Measurements from ENCODE around the gene SCN10A. TPM values are rescaled to one million over a fixed set of nuclear protein-coding genes. Genes with fewer than 3 reads are reported as not detected.

The SCN10A gene
- total and polyA plus RNA-seq, 9 of the 15 experiments (the other 6 are each of a cell fraction or from before 2014, with no cell fraction given) = not detected

DNA sequence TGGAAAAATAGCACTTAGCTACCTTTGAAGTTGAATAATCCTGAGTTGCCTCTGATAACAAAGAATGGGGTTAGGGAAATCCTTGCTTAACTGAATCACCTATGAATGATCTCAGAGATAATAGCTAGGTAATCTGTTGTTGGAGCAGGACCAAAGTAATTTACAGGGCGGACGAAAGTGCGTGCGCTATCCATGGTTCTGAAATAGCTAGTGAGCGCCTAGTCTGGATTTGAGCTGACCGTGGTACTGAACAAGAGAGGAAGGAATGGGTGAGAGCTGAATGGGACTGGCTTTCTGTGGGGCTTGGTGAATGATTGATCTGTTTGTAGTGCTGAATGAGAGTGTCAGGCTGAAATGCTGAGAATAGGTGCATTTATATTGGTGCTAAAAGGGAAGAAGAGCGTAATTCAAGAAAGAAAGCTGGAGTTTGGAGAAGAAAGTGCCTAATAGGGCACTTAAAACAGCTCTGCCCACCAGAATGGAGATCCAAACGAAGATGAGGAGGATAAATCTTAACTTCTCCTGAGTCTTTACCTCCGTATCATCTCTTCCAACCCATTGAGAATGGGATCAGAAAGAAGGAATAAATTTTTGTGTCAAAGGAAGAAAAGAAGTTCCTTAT is 10.1 kb downstream of the SCN10A start (continued):
- TF ChIP-seq ZNF146 (CRISPR knock-in tag; IDR thresholded peaks at IDR 0.05; ENCODE audit: unreplicated experiment) = peak; percentile 75
- TF ChIP-seq FOXM1 (IDR thresholded peaks at IDR 0.05; ENCODE audit: low read depth) = no peak
- TF ChIP-seq FOXM1 (CRISPR knock-in tag; IDR thresholded peaks at IDR 0.05; ENCODE audit: low read depth) = peak; percentile 93; the same call in 1 of the 2 replicates
- no peak for TF ChIP-seq HMGN3 (IDR thresholded peaks at IDR 0.05; ENCODE audit: borderline replicate concordance, extremely low read depth, insufficient read length, low read depth, low read length)
- no peak for TF ChIP-seq PCBP2 (IDR thresholded peaks at IDR 0.05; ENCODE audit: low read depth, low read length, poor library complexity, severe bottlenecking)
- no peak for TF ChIP-seq ZNF57 (CRISPR knock-in tag; IDR thresholded peaks at IDR 0.05)
- no peak for TF ChIP-seq RFX1 (IDR thresholded peaks at IDR 0.05)
- TF ChIP-seq, protein P1, sequence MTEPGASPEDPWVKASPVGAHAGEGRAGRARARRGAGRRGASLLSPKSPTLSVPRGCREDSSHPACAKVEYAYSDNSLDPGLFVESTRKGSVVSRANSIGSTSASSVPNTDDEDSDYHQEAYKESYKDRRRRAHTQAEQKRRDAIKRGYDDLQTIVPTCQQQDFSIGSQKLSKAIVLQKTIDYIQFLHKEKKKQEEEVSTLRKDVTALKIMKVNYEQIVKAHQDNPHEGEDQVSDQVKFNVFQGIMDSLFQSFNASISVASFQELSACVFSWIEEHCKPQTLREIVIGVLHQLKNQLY (CRISPR knock-in tag; conservative IDR thresholded peaks at IDR 0.05) = peak in 1 of 2 experiments; percentile 98; a peak in 2 of 4 replicates
- TF ChIP-seq, protein P2, sequence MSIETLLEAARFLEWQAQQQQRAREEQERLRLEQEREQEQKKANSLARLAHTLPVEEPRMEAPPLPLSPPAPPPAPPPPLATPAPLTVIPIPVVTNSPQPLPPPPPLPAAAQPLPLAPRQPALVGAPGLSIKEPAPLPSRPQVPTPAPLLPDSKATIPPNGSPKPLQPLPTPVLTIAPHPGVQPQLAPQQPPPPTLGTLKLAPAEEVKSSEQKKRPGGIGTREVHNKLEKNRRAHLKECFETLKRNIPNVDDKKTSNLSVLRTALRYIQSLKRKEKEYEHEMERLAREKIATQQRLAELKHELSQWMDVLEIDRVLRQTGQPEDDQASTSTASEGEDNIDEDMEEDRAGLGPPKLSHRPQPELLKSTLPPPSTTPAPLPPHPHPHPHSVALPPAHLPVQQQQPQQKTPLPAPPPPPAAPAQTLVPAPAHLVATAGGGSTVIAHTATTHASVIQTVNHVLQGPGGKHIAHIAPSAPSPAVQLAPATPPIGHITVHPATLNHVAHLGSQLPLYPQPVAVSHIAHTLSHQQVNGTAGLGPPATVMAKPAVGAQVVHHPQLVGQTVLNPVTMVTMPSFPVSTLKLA (conservative IDR thresholded peaks at IDR 0.05) = peak; percentile 39 to 76; a peak in 3 of 4 replicates
- no peak for TF ChIP-seq ZNF785 (CRISPR knock-in tag; IDR thresholded peaks at IDR 0.05)
- TF ChIP-seq, protein P3, sequence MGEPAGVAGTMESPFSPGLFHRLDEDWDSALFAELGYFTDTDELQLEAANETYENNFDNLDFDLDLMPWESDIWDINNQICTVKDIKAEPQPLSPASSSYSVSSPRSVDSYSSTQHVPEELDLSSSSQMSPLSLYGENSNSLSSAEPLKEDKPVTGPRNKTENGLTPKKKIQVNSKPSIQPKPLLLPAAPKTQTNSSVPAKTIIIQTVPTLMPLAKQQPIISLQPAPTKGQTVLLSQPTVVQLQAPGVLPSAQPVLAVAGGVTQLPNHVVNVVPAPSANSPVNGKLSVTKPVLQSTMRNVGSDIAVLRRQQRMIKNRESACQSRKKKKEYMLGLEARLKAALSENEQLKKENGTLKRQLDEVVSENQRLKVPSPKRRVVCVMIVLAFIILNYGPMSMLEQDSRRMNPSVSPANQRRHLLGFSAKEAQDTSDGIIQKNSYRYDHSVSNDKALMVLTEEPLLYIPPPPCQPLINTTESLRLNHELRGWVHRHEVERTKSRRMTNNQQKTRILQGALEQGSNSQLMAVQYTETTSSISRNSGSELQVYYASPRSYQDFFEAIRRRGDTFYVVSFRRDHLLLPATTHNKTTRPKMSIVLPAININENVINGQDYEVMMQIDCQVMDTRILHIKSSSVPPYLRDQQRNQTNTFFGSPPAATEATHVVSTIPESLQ (CRISPR knock-in tag; IDR thresholded peaks at IDR 0.05) = peak; percentile 99
- TF ChIP-seq, protein P4, sequence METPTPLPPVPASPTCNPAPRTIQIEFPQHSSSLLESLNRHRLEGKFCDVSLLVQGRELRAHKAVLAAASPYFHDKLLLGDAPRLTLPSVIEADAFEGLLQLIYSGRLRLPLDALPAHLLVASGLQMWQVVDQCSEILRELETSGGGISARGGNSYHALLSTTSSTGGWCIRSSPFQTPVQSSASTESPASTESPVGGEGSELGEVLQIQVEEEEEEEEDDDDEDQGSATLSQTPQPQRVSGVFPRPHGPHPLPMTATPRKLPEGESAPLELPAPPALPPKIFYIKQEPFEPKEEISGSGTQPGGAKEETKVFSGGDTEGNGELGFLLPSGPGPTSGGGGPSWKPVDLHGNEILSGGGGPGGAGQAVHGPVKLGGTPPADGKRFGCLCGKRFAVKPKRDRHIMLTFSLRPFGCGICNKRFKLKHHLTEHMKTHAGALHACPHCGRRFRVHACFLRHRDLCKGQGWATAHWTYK (CRISPR knock-in tag; IDR thresholded peaks at IDR 0.05) = peak; percentile 92
- peak; percentile 92 for TF ChIP-seq NR2C2 (CRISPR knock-in tag; IDR thresholded peaks at IDR 0.05)
- no peak for TF ChIP-seq NR2C2 (tag; IDR thresholded peaks at IDR 0.05)
- TF ChIP-seq ZNF232 (CRISPR knock-in tag; IDR thresholded peaks at IDR 0.05) = peak; percentile 98
- TF ChIP-seq LARP7 (IDR thresholded peaks at IDR 0.05) = no peak
- TF ChIP-seq ZNF79 (CRISPR knock-in tag; IDR thresholded peaks at IDR 0.05; ENCODE audit: low read depth) = peak; percentile 17; the same call in 1 of the 2 replicates
- TF ChIP-seq MYNN (IDR thresholded peaks at IDR 0.05) = no peak
- peak; percentile 92 for TF ChIP-seq MYNN (CRISPR knock-in tag; IDR thresholded peaks at IDR 0.05)
- peak; percentile 73 for TF ChIP-seq ZNF239 (CRISPR knock-in tag; IDR thresholded peaks at IDR 0.05)
- peak; percentile 44; the same call in 1 of the 2 replicates for TF ChIP-seq TCF3 (CRISPR knock-in tag; IDR thresholded peaks at IDR 0.05)
- TF ChIP-seq ZKSCAN1 (IDR thresholded peaks at IDR 0.05; ENCODE audit: low read depth, low read length) = no peak
